Mucosa of descending colon (tissue), 3 donors: Measurements from ENCODE around the gene SPINK4. TPM values are rescaled to one million over a fixed set of nuclear protein-coding genes. Genes with fewer than 3 reads are reported as not detected.

Experiments
- ATAC-seq: fragments of 200-7000 bp; cut with Tn5 transposase; one replicate; pipeline ENCODE4 v1.9.1; 2020; ENCODE audit warnings: mild to moderate bottlenecking, moderate library complexity
- DNase-seq, 3 donors: peaks; one replicate each; pipeline ENCODE4 v3.0.0-alpha.2; 2020
- H3K36me3 ChIP-seq: fragments of 200-600 bp; one replicate; pipeline ENCODE4 v1.8.0; 2021; ENCODE audit warnings: low read depth, mild to moderate bottlenecking
- H3K4me1 ChIP-seq: fragments of 200-600 bp; one replicate; pipeline ENCODE4 v1.8.0; 2021; ENCODE audit warnings: low read depth, mild to moderate bottlenecking
- H3K4me3 ChIP-seq: fragments of 200-600 bp; one replicate; pipeline ENCODE4 v1.8.0; 2021; ENCODE audit warnings: mild to moderate bottlenecking
- H3K9me3 ChIP-seq: fragments of 200-600 bp; one replicate; pipeline ENCODE4 v1.8.0; 2021; ENCODE audit warnings: mild to moderate bottlenecking
- intact Hi-C, 2 donors: fragments of 100-400 bp; cut with DNase I in 1 of 2; cut with micrococcal nuclease in 1 of 2; formaldehyde crosslinking; loops; one replicate each; pipeline versions ENCODE4 v1.11.0 to v1.11.1; 2022; cut with DNase I, micrococcal nuclease
- total RNA-seq, 3 donors: library from RNA; stranded (reverse); fragmentation: NEBNext Ultra II Directional in 2 of 3; extraction: Animal tissue kit (Norgen Biotek cat#: 25700) in 2 of 3; gene quantifications; one replicate each; pipeline versions ENCODE4 v1.2.1 to v1.2.4, GENCODE V29; 2021 to 2023
- TF ChIP-seq, protein P1 (sequence below): fragments of 200-600 bp; IDR thresholded peaks from one replicate; pipeline ENCODE4 v1.8.0; 2022; ENCODE audit warnings: antibody characterized with exemption, mild to moderate bottlenecking
- donor health status: DM: no; HTN: no; CAD: no; lungs with moderate emphysema.
- donor health status: DM: no; HTN: no; CAD: no.
- donor health status: DM: no; HTN: yes; CAD: no.

The SPINK4 gene
- total RNA-seq, 3 donors from 2014 or later: 13.2 to 85.2 (median 33.3) TPM

DNA sequence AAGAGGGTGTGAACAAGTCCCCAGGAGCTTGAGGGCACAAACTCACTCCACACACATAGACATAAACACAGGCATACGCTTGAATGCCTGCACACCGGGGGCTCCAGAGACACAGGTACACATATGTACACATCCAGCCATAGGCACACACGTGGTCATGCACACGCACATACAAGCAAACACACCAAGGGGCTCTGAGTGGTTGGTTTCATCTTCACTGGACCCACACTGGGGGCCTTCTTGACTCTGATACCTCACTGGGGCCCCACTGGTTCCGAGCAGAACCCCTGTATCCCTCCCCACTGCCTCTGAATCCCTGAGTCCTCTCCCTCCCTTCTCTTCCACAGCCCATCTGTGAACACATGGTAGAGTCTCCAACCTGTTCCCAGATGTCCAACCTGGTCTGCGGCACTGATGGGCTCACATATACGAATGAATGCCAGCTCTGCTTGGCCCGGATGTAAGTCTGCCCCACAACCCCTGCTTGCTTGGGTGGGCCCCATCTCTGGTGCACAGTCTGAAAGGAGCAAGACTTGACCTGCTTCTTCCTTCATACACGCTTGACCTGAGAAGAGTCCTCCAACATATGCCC, 6.4 kb downstream of the SPINK4 start:
- ATAC-seq (no peak), DNase-seq (no peak)
- no peak overlapping the region for H3K4me3 ChIP-seq
- H3K4me1 ChIP-seq: peaks cover 3% of the 10 kb centered on the region
- H3K9me3 ChIP-seq: no peaks in the 10 kb centered on the region
- H3K36me3 ChIP-seq: no peaks in the 10 kb centered on the region
- TF ChIP-seq, protein P1, sequence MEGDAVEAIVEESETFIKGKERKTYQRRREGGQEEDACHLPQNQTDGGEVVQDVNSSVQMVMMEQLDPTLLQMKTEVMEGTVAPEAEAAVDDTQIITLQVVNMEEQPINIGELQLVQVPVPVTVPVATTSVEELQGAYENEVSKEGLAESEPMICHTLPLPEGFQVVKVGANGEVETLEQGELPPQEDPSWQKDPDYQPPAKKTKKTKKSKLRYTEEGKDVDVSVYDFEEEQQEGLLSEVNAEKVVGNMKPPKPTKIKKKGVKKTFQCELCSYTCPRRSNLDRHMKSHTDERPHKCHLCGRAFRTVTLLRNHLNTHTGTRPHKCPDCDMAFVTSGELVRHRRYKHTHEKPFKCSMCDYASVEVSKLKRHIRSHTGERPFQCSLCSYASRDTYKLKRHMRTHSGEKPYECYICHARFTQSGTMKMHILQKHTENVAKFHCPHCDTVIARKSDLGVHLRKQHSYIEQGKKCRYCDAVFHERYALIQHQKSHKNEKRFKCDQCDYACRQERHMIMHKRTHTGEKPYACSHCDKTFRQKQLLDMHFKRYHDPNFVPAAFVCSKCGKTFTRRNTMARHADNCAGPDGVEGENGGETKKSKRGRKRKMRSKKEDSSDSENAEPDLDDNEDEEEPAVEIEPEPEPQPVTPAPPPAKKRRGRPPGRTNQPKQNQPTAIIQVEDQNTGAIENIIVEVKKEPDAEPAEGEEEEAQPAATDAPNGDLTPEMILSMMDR: no peak
- intact Hi-C loops: no loop called here

DNA sequence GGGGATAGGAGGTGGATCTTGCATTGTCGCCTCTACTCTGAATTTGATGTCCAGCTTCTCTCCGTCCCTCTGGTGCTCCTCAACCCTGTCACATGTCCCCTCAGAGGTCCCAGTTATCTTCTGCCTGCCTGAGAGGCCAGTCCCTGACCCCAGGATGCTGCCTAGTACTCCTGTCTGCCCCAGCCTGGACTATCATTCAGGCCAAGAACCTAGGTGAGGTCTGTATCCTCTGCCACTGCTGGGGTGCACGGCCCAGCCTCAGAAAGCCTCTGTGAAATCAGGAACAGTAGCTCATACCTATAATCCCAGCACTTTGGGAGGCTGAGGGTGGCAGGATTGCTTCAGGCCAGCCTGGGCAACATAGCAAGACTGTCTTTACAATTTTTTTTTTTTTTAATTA, 8.6 kb downstream of the SPINK4 start:
- intact Hi-C loops: no loop called here
- Histone ChIP-seq H3K4me3 (no peak overlapping the region), H3K4me1 (no peaks in the 10 kb centered on the region), H3K36me3 (no peaks in the 10 kb centered on the region), H3K9me3 (no peaks in the 10 kb centered on the region)
- TF ChIP-seq, protein P1: no peak
- DNase-seq (no peak), ATAC-seq (no peak)

DNA sequence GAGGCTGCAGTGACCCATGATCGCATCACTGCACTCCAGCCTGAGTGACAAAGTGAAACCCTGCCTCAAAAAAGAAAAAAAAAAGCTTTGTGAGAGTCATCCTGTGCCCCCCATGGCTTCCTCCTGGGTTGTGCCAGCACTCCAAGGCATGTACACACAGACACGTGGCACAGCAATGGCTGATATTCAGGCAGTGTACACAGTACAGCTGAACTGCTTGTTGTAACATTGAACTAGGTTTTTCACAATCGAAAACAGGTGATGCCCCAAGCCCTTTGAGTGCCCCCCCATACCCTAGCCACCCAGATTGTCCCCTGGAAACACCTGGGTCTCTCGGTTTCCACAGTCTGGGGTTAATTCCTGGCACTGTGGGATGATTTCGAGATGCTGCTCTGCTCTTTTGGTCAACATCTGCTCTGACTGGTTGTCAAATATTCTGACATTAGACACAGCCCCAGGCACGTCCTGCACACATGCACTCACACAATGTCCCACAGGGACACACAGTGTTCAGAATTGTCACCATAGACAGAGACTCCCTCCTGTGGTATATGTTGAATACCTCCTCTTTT, 9.2 kb downstream of the SPINK4 start:
- ATAC-seq: peak; percentile 30
- intact Hi-C loops: no loop called here
- H3K4me1 ChIP-seq: no peaks in the 10 kb centered on the region
- TF ChIP-seq, protein P1: no peak
- DNase-seq: no peak
- no peak overlapping the region for H3K4me3 ChIP-seq
- no peaks in the 10 kb centered on the region for H3K9me3 ChIP-seq
- no peaks in the 10 kb centered on the region for H3K36me3 ChIP-seq

DNA sequence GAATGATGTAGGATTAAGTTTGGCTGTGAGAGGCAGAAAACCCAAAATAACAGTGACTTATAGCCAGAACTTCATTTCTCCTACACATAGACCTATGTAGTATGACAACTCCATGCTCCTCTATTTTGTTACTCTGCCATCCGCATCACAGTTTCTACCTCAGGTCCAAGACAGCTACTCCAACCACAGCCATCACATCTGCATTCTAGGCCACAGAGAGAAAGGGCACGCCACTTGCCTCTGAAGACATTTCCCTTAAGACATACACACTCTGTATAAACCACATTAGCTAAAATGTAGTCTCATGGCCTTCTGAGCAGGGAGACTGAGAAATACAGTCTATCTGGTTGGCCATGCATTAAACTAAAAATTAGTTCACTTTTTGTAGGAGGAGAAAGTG, 10.0 kb downstream of the SPINK4 start:
- H3K4me3 ChIP-seq: no peak overlapping the region
- no peaks in the 10 kb centered on the region for H3K4me1 ChIP-seq
- DNase-seq (no peak), ATAC-seq (no peak)
- TF ChIP-seq, protein P1: no peak
- no peaks in the 10 kb centered on the region for H3K36me3 ChIP-seq
- H3K9me3 ChIP-seq: no peaks in the 10 kb centered on the region
- intact Hi-C loops: no loop called here

DNA sequence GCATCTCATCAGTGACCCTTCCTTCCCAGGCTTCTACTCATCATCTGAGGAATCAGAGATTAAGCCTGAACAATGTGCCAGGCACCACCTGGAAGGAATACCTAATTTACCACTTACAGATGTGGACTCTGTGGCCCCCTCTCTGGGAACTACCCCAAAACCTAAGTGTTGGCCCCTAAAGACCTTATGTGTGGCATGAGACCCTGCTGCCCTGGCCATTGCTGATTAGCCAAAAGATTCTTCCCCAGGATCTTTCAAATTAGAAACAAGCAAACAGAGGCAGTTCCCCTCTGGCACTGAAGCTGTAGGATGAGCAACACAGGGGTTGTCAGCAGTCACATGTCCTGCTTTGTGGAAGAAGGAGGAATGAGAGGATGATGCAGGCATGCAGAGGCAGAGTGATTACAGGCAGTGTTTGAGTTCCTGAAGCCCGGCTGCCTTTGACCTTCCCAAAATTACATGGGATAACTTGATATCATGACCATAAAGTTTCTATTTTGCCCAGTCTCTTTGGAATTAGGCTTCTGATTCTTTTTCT, 10.6 kb downstream of the SPINK4 start:
- Histone ChIP-seq H3K4me3 (no peak overlapping the region), H3K9me3 (no peaks in the 10 kb centered on the region), H3K4me1 (no peaks in the 10 kb centered on the region), H3K36me3 (no peaks in the 10 kb centered on the region)
- DNase-seq (no peak), ATAC-seq (no peak)
- TF ChIP-seq, protein P1: no peak
- intact Hi-C loops: no loop called here
